C4-2B (cell line): ENCODE data around the gene RTN1.

ENCODE experiments used
- CTCF ChIP-seq: fragments of 450-650 bp; conservative IDR thresholded peaks from 2 replicates; pipeline ENCODE4 v1.5.1; 2017; ENCODE audit warnings: mild to moderate bottlenecking
- ZFX ChIP-seq: fragments of 450-650 bp; IDR thresholded peaks from 2 replicates; pipeline ENCODE4 v1.6.1; 2017

- TF ChIP-seq CTCF (no peak), ZFX (no peak)
These were observed 82.4 kb downstream of the RTN1 start for GRCh38 chr14:59788176-59788575.
